SU-DHL-6 (cell line): Measurements from ENCODE around the gene ST6GALNAC4.

Source experiments
- H2AFZ ChIP-seq: fragments of 200-600 bp; sonication (generic); 2 replicates; pipeline ENCODE4 v1.6.1; 2014; ENCODE audit warnings: low read depth, mild to moderate bottlenecking, moderate library complexity, mixed read lengths, antibody characterized with exemption, low read length; ENCODE audit not compliant: severe bottlenecking
- H3F3A ChIP-seq: fragments of 200-600 bp; shearing (Covaris generic); 2 replicates; pipeline ENCODE4 v1.6.0; 2016; ENCODE audit warnings: antibody characterized with exemption, mild to moderate bottlenecking; ENCODE audit not compliant: insufficient read depth
- H3K27ac ChIP-seq: fragments of 200-600 bp; sonication (generic); 2 replicates; pipeline ENCODE4 v1.5.1; 2016; ENCODE audit warnings: low read depth, mild to moderate bottlenecking, low read length, moderate library complexity, mixed read lengths
- H3K27me3 ChIP-seq: fragments of 200-600 bp; sonication (generic), shearing (Covaris generic); 2 replicates; pipeline ENCODE4 v1.6.0; 2014; ENCODE audit warnings: mild to moderate bottlenecking, low read length
- H3K36me3 ChIP-seq: fragments of 200-600 bp; sonication (generic); 2 replicates; pipeline ENCODE4 v1.6.1; 2014; ENCODE audit warnings: mild to moderate bottlenecking, low read length, mixed read lengths
- H3K4me2 ChIP-seq: fragments of 300-600, 200-600 bp; shearing (Covaris generic), sonication (generic); 2 replicates; pipeline ENCODE4 v1.6.0; 2014; ENCODE audit warnings: low read length, low read depth, mild to moderate bottlenecking; ENCODE audit not compliant: poor library complexity, severe bottlenecking
- H3K4me3 ChIP-seq: fragments of 200-600 bp; sonication (generic); 2 replicates; pipeline ENCODE4 v1.5.1; 2014; ENCODE audit warnings: antibody characterized with exemption, low read length, mild to moderate bottlenecking, mixed read lengths; ENCODE audit not compliant: insufficient read depth, poor library complexity, severe bottlenecking
- H3K79me2 ChIP-seq: fragments of 200-600 bp; sonication (generic); 2 replicates; pipeline ENCODE4 v1.6.1; 2014; ENCODE audit warnings: mild to moderate bottlenecking, low read length, moderate library complexity; ENCODE audit not compliant: insufficient read depth
- H3K9ac ChIP-seq: fragments of 200-600 bp; sonication (generic); 2 replicates; pipeline ENCODE4 v1.7.0; 2014; ENCODE audit warnings: mild to moderate bottlenecking, low read length
- H3K9me2 ChIP-seq: fragments of 200-600 bp; sonication (generic); replicated peaks from 2 replicates; pipeline ENCODE4 v1.6.1; 2014; ENCODE audit warnings: low read length; ENCODE audit not compliant: insufficient read depth
- H3K9me3 ChIP-seq: fragments of 200-600 bp; sonication (generic); 2 replicates; pipeline ENCODE4 v1.6.1; 2014; ENCODE audit warnings: low read length, mixed read lengths; ENCODE audit not compliant: insufficient read depth
- H4K20me1 ChIP-seq: fragments of 200-600 bp; sonication (generic); 2 replicates; pipeline ENCODE4 v1.6.1; 2014; ENCODE audit warnings: low read depth, mild to moderate bottlenecking, antibody characterized with exemption, low read length, moderate library complexity, mixed read lengths
- CTCF ChIP-seq: fragments of 200-600 bp; sonication (generic); IDR thresholded peaks from one replicate; pipeline ENCODE4 v1.5.1; 2017; ENCODE audit warnings: antibody characterized with exemption, mild to moderate bottlenecking, low read length, moderate library complexity; ENCODE audit not compliant: insufficient read depth, poor library complexity, severe bottlenecking
- EZH2phosphoT487 ChIP-seq: fragments of 200-600 bp; sonication (generic), shearing (Covaris generic); conservative IDR thresholded peaks from 2 replicates; pipeline ENCODE4 v1.6.1; 2018; ENCODE audit warnings: mild to moderate bottlenecking, antibody characterized with exemption, low read length, moderate library complexity, mixed read lengths

The ST6GALNAC4 gene

GRCh38 chr9:127943731-127944144, 26.9 kb upstream of the ST6GALNAC4 start:
- Histone ChIP-seq H4K20me1 (no peaks in the 10 kb centered on the region), H3F3A (peaks cover 35% of the 10 kb centered on the region), H3K9me2 (no peaks in the 10 kb centered on the region), H3K9me3 (no peaks in the 10 kb centered on the region), H3K4me2 (no peak overlapping the region), H3K27ac (peak overlapping the region; percentile 21; the same call in 1 of the 2 replicates), H2AFZ (no peak overlapping the region), H3K4me3 (no peak overlapping the region), H3K9ac (no peak overlapping the region), H3K36me3 (peaks cover 15% of the 10 kb centered on the region), H3K27me3 (no peaks in the 10 kb centered on the region), H3K79me2 (peaks cover 8% of the 10 kb centered on the region; the same call in 1 of the 2 replicates)
- peak; percentile 91 for TF ChIP-seq CTCF
- TF ChIP-seq EZH2phosphoT487, result no peak

DNA sequence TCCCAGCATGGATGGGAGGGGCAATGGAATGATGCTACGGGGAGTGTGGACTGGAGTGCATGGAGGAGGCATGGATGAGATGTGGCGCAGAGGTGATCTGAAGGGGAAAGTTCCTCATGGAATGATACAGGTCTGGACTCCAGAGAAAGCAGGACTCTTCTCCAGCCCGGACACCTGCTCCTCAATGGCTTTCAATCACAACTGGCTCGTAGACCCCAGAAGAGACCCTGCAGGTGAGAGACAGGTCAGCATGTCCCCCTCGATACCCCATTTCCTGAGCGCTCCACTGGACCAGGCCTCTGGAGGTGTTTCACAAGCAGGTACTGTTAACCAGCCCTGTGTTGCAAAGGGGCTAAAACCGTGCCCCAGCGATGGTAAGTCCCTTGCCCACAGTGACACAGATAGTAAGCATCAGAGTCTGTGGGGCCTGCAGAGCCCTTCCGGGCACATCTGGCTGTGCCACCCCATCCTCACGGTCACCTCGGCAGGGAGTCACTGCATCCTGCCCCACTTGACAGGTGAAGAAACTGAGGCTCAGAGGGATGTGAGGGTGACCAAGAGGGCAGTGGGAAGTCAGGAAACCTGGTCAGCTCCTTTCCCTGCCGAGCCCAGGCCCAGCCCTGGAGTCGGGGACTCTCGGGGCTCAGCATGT, 26.3 kb upstream of the ST6GALNAC4 start:
- Histone ChIP-seq H3K27me3 (no peaks in the 10 kb centered on the region), H3K9me2 (no peaks in the 10 kb centered on the region), H4K20me1 (no peaks in the 10 kb centered on the region), H3K9ac (no peak overlapping the region), H3K36me3 (peaks cover 15% of the 10 kb centered on the region), H3K4me3 (no peak overlapping the region), H3K4me2 (no peak overlapping the region), H3K79me2 (peaks cover 2% of the 10 kb centered on the region; the same call in 1 of the 2 replicates), H3K9me3 (no peaks in the 10 kb centered on the region), H2AFZ (no peak overlapping the region), H3K27ac (no peak overlapping the region), H3F3A (peaks cover 40% of the 10 kb centered on the region)
- no peak for TF ChIP-seq EZH2phosphoT487
- peak; percentile 8 for TF ChIP-seq CTCF

GRCh38 chr9:127942216-127943010, 25.6 kb upstream of the ST6GALNAC4 start:
- TF ChIP-seq CTCF (peak; percentile 60), EZH2phosphoT487 (no peak)
- Histone ChIP-seq H3K27ac (no peak overlapping the region), H3K4me2 (no peak overlapping the region), H3K9me3 (no peaks in the 10 kb centered on the region), H3K9me2 (no peaks in the 10 kb centered on the region), H3F3A (peaks cover 40% of the 10 kb centered on the region), H3K36me3 (peaks cover 15% of the 10 kb centered on the region), H3K9ac (no peak overlapping the region), H3K27me3 (no peaks in the 10 kb centered on the region), H3K79me2 (no peaks in the 10 kb centered on the region), H2AFZ (no peak overlapping the region), H4K20me1 (no peaks in the 10 kb centered on the region), H3K4me3 (no peak overlapping the region)
